ENCODE results near the gene SETD7. TPM values are rescaled to one million over a fixed set of nuclear protein-coding genes. Genes with fewer than 3 reads are reported as not detected.

The SETD7 gene
- total and polyA plus RNA-seq, 2 of the 8 experiments (the other 6 are each of a cell fraction or from before 2014, with no cell fraction given) = 1.5 to 4.6 TPM

- no peaks in the 10 kb centered on the region for H3K36me3 ChIP-seq (ENCODE audit: control insufficient read depth in 2 of 4, insufficient read depth in 4 of 4, low read length in 3 of 4)
- FAIRE-seq = no peak
- H2BK15ac ChIP-seq (ENCODE audit: low read length) = peak overlapping the region; percentile 25; the same call in 1 of the 2 replicates
- no peak overlapping the region for H3K23ac ChIP-seq (ENCODE audit: insufficient read length)
- peaks cover 3 to 50% of the 10 kb centered on the region in 2 experiments; a peak in 3 of 4 replicates for H3K79me2 ChIP-seq (ENCODE audit: control insufficient read depth in 1 of 2, insufficient read depth in 2 of 2, low read length in 2 of 2)
- H2AK5ac ChIP-seq (ENCODE audit: low read depth, low read length) = no peak overlapping the region
- peaks cover 0 to 12% (median 3%) of the 10 kb centered on the region in 4 experiments; a peak in 5 of 7 replicates for H3K4me1 ChIP-seq (replicated peaks in 1 of 4; ENCODE audit: control insufficient read depth in 3 of 4, insufficient read depth in 4 of 4, low read length in 3 of 4)
- H3K4me2 ChIP-seq (ENCODE audit: insufficient read depth in 1 of 2, low read depth in 2 of 2, low read length in 2 of 2) = peak overlapping the region; percentile 86 to 92
- H3K18ac ChIP-seq (ENCODE audit: extremely low read depth, low read length) = peak overlapping the region; percentile 96
- peak overlapping the region; percentile 83 for H3K27ac ChIP-seq (ENCODE audit: low read depth, low read length)
- no peak overlapping the region for H2BK120ac ChIP-seq (replicated peaks; ENCODE audit: low read depth, low read length)
- H2BK5ac ChIP-seq (ENCODE audit: low read depth, low read length) = peak overlapping the region; percentile 90
- peak overlapping the region; percentile 43 for H3K14ac ChIP-seq (ENCODE audit: insufficient read length)
- no peaks in the 10 kb centered on the region for H3K9me3 ChIP-seq (ENCODE audit: insufficient read depth in 2 of 2, low read depth in 1 of 2, low read length in 1 of 2)
- H4K8ac ChIP-seq (ENCODE audit: extremely low read depth, insufficient read depth, low read length) = peak overlapping the region; percentile 96
- H3K79me1 ChIP-seq (ENCODE audit: low read depth, low read length) = peaks cover 2% of the 10 kb centered on the region; the same call in 1 of the 2 replicates
- H2AFZ ChIP-seq (ENCODE audit: low read length) = peak overlapping the region; percentile 63; the same call in 1 of the 2 replicates
- peak overlapping the region; percentile 67 to 96 (median 84) for H3K4me3 ChIP-seq (ENCODE audit: extremely low read depth in 1 of 4, insufficient read depth in 2 of 4, low read depth in 3 of 4, low read length in 4 of 4)
- ChIA-PET CTCF (ENCODE audit: partially characterized antibody) (interaction anchor here (0.6 to 1.3 kb wide), 9 partner anchors 9 to 262 kb away, joined by 3 to 6 read pairs (median 3); no protein-coding TSS in a partner anchor), POLR2A (ENCODE audit: partially characterized antibody) (interaction anchor here (0.6 to 2.8 kb wide), 12 partner anchors 9 to 434 kb away, joined by 3 to 21 read pairs (median 4); no protein-coding TSS in a partner anchor)
- peak overlapping the region; percentile 77 to 93 (median 83) for H3K9ac ChIP-seq (replicated peaks in 1 of 4; ENCODE audit: extremely low read depth in 1 of 4, low read depth in 3 of 4, low read length in 3 of 4)
- 3% methylated on average over 61 of the region's 76 CpGs; no CpG with 5 or more reads in 1 of the 2 experiments for WGBS, 2 experiments (ENCODE audit: extremely low coverage in 1 of 2, insufficient coverage in 1 of 2, insufficient read length in 1 of 2, insufficient replicate concordance in 2 of 2, low coverage in 1 of 2, low lambda C conversion rate in 2 of 2, missing lambda C conversion rate in 1 of 2)
- peak overlapping the region; percentile 88 for H4K5ac ChIP-seq (ENCODE audit: insufficient read length, low read depth, low read length)
- H4K20me1 ChIP-seq (replicated peaks in 1 of 2; ENCODE audit: control insufficient read depth in 1 of 2, insufficient read depth in 2 of 2, low read length in 2 of 2) = peaks cover 0 to 1% of the 10 kb centered on the region in 2 experiments
- DNase-seq (ENCODE audit: low read depth in 1 of 2, low spot score in 2 of 2) = peak; percentile 88 to 97
- H3K56ac ChIP-seq (replicated peaks; ENCODE audit: insufficient read length, low read depth, low read length) = peak overlapping the region; percentile 80
- H2BK12ac ChIP-seq (ENCODE audit: low read depth, low read length) = peak overlapping the region; percentile 1; the same call in 1 of the 2 replicates
- no peaks in the 10 kb centered on the region for H3K27me3 ChIP-seq (replicated peaks in 1 of 4; ENCODE audit: control insufficient read depth in 3 of 4, extremely low read depth in 1 of 4, insufficient read depth in 3 of 4, low read length in 3 of 4)
- H3K4ac ChIP-seq (replicated peaks; ENCODE audit: insufficient read length, low read depth, low read length) = peak overlapping the region; percentile 32
- H3K23me2 ChIP-seq (ENCODE audit: low read depth, low read length) = peaks cover 8% of the 10 kb centered on the region
- no peak overlapping the region for H2BK20ac ChIP-seq (ENCODE audit: low read length)
- peak overlapping the region; percentile 70 for H4K91ac ChIP-seq (replicated peaks; ENCODE audit: insufficient read length, low read length)
- peak in 1 of 2 experiments; percentile 69; a peak in 2 of 3 replicates for TF ChIP-seq POLR2A (IDR thresholded peaks at IDR 0.05; ENCODE audit: control extremely low read depth in 1 of 2, low read depth in 2 of 2, low read length in 2 of 2)
- TF ChIP-seq TAF1 (IDR thresholded peaks at IDR 0.05; ENCODE audit: low read depth, low read length) = peak; percentile 81
- peak; percentile 39 for TF ChIP-seq RBBP5 (IDR thresholded peaks at IDR 0.05; ENCODE audit: borderline replicate concordance, low read depth, low read length)
- no peak; a peak in 1 of 4 replicates for TF ChIP-seq CTCF (IDR thresholded peaks at IDR 0.05; ENCODE audit: control extremely low read depth in 1 of 3, insufficient read depth in 1 of 3, low read depth in 1 of 3, low read length in 3 of 3)
- TF ChIP-seq RFX5 (IDR thresholded peaks at IDR 0.05; ENCODE audit: borderline replicate concordance, low read depth, low read length) = no peak
- TF ChIP-seq POLR2AphosphoS5 (IDR thresholded peaks at IDR 0.05; ENCODE audit: low read depth, low read length) = peak; percentile 84
- peak; percentile 71 for TF ChIP-seq E2F6 (IDR thresholded peaks at IDR 0.05)
- TF ChIP-seq HDAC6 (IDR thresholded peaks at IDR 0.05; ENCODE audit: low read depth, low read length) = no peak
These were observed 102.5 kb downstream of the SETD7 start for GRCh38 chr4:139453371-139454110.

Data from H1 (cell line).